RWPE2 (cell line): Measurements from ENCODE around the gene AK1.
"Not testable (repeated sequence)": the region's sequence is repeated elsewhere in the genome, so short reads cannot be mapped to it uniquely, and the experiment has no call there.

ENCODE experiments used
- ATAC-seq: fragments of 200-7000 bp; cut with Tn5 transposase; 3 replicates; pipeline ENCODE4 v1.9.1; 2021; ENCODE audit warnings: low read depth
- DNase-seq: peaks from one replicate; pipeline ENCODE4 v3.0.0-alpha.2; 2020; ENCODE audit warnings: low spot score
- H3K27ac ChIP-seq: fragments of 450-650 bp; 2 replicates; pipeline ENCODE4 v1.5.1; 2017; ENCODE audit warnings: mild to moderate bottlenecking; ENCODE audit not compliant: poor library complexity, severe bottlenecking
- H3K27me3 ChIP-seq: fragments of 250-450 bp; sonication (Bioruptor Pico); 2 replicates; pipeline ENCODE4 v1.5.1; 2021; ENCODE audit warnings: mild to moderate bottlenecking, moderate library complexity; ENCODE audit not compliant: insufficient read depth, poor library complexity, severe bottlenecking
- H3K36me3 ChIP-seq: fragments of 250-450 bp; sonication (Bioruptor Pico); 2 replicates; pipeline ENCODE4 v1.5.1; 2020; ENCODE audit warnings: low read depth, mild to moderate bottlenecking, moderate library complexity
- H3K4me1 ChIP-seq: fragments of 250-450 bp; sonication (Bioruptor Pico); 2 replicates; pipeline ENCODE4 v1.5.1; 2021; ENCODE audit warnings: mild to moderate bottlenecking, moderate library complexity; ENCODE audit not compliant: insufficient read depth, poor library complexity, severe bottlenecking
- H3K4me3 ChIP-seq: fragments of 250-450 bp; sonication (Bioruptor Pico); 2 replicates; pipeline ENCODE4 v1.5.1; 2021; ENCODE audit warnings: mild to moderate bottlenecking, moderate library complexity; ENCODE audit not compliant: severe bottlenecking
- H3K9me3 ChIP-seq: fragments of 250-450 bp; sonication (Bioruptor Pico); 2 replicates; pipeline ENCODE4 v1.5.1; 2021; ENCODE audit warnings: mild to moderate bottlenecking, moderate library complexity; ENCODE audit not compliant: severe bottlenecking
- TF ChIP-seq, protein P1 (sequence below): fragments of 450-650 bp; IDR thresholded peaks from one replicate; pipeline ENCODE4 v1.5.1; 2017; ENCODE audit warnings: mild to moderate bottlenecking, moderate library complexity; ENCODE audit not compliant: poor library complexity, severe bottlenecking

The AK1 gene

DNA sequence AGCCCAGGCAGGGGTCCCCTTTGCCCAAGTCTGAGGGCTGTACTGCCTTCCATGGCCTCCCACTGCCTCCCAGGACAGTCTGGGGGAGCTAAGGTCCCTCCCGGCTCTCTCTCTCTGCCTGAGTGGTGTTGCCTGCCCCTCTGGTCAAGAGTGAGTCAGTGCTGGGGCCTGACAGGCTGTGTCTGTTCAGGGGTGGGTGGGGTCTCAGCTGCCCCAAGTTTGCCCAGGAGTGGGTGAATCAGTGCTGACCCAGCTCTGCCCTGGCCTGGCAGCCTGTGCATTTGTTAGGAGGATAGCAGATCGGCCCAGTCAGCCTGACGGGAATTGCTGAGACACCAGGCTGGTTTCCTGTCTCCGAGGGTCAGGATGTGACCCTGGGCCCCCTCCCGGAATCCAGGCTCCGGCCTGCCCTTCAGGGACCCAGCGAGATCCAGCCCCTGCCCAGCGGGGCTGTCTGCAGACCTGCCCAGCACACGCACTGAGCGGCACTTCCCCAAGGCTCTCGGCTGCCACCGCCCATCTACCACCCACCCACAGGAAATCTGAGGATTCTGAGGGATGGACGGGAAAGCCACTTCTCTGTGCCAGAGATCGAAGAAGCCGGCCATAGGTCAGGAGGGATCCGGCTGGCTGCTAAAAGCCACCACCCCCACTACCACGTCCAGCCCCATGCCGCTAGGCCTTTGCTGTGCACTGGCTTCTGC is 38.9 kb downstream of the AK1 start:
- Histone ChIP-seq H3K4me3 (no peak overlapping the region), H3K4me1 (peaks cover 9% of the 10 kb centered on the region)
- no peak for DNase-seq

DNA sequence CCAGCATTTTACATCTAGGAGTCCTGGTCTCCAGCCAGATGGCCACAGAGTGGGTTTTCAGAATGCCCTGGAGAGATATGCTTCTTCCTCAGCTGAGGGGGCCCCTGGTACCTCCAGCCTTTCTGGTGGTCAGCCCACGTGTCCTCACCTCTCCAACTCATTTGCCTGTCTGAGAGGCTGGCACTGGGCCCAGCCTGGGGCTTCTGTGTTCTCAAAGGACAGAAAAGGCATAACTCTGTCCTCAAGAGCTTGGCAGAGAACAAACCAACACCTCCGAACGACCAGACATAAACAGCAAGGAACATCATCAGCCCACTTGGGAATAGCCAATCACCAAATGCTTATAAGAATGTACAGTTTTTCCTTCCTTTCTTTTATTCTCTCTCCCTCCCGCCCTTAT is 40.1 kb downstream of the AK1 start:
- Histone ChIP-seq H3K27ac (no peak overlapping the region), H3K36me3 (no peaks in the 10 kb centered on the region), H3K4me1 (peaks cover 9% of the 10 kb centered on the region)

More for the DNA sequence above, 38.9 kb downstream of the AK1 start:
- 0 out of 2 replicates have a peak, but pooled peaks cover 4% of the 10 kb centered on the region for H3K36me3 ChIP-seq
- no peaks in the 10 kb centered on the region for H3K9me3 ChIP-seq
- TF ChIP-seq, protein P1, sequence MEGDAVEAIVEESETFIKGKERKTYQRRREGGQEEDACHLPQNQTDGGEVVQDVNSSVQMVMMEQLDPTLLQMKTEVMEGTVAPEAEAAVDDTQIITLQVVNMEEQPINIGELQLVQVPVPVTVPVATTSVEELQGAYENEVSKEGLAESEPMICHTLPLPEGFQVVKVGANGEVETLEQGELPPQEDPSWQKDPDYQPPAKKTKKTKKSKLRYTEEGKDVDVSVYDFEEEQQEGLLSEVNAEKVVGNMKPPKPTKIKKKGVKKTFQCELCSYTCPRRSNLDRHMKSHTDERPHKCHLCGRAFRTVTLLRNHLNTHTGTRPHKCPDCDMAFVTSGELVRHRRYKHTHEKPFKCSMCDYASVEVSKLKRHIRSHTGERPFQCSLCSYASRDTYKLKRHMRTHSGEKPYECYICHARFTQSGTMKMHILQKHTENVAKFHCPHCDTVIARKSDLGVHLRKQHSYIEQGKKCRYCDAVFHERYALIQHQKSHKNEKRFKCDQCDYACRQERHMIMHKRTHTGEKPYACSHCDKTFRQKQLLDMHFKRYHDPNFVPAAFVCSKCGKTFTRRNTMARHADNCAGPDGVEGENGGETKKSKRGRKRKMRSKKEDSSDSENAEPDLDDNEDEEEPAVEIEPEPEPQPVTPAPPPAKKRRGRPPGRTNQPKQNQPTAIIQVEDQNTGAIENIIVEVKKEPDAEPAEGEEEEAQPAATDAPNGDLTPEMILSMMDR: no peak
- peak; percentile 98 for ATAC-seq
- H3K27me3 ChIP-seq: no peaks in the 10 kb centered on the region
- H3K27ac ChIP-seq: peak overlapping the region; percentile 55

DNA sequence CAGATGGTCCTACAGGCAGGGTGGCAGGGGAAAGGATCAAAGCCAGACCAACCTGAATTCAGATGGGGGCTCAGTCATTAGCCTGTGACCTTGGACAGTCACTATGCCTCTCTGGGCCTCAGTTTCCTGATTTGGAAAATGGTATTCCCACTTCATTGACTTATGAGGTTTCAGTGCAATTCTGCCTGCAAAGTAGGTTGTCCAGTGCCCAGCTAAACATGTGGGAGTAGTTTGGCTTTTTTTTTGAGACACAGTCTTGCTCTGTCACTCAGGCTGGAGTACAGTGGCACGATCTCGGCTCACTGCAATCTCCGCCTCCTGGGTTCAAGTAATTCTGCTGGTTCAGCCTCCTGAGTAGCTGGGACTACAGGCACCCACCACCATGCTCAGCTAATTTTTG is 40.9 kb downstream of the AK1 start:
- not testable (repeated sequence) for H3K27ac ChIP-seq, H3K36me3 ChIP-seq, H3K4me1 ChIP-seq, H3K9me3 ChIP-seq, ATAC-seq, H3K4me3 ChIP-seq, DNase-seq, H3K27me3 ChIP-seq

More for the DNA sequence above, 40.1 kb downstream of the AK1 start:
- ATAC-seq (no peak), DNase-seq (no peak)
- TF ChIP-seq, protein P1: no peak
- no peaks in the 10 kb centered on the region for H3K27me3 ChIP-seq
- H3K9me3 ChIP-seq: no peaks in the 10 kb centered on the region
- no peak overlapping the region for H3K4me3 ChIP-seq

DNA sequence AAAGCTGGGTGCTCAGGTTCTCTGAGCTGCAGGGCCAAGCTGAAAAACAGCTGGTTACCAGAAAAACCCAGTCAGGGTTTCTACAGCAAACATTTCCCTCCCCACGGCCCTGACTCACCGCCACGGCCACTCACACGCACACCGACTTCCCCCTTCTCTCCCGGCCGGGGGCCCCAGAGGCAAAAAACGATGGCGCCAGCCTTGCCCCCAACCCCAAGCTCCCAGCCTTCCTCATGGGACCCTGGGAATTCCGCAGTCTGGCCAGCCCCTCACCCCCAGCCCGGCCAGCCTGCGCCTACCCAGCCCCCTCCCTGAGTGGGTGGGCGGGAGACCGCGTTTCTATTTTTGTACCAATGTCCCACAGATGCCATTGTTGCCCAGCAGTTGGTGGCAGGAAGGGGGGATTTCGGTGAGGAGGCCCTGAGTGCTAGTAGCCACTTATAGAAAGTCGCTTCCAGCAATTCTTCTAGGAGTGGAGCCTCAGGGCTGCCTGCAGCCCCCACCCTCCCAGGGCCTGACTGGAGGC is 41.4 kb downstream of the AK1 start:
- Histone ChIP-seq H3K36me3 (no peaks in the 10 kb centered on the region), H3K4me3 (no peak overlapping the region), H3K4me1 (peaks cover 9% of the 10 kb centered on the region), H3K9me3 (no peaks in the 10 kb centered on the region), H3K27me3 (no peaks in the 10 kb centered on the region), H3K27ac (no peak overlapping the region)
- DNase-seq: no peak
- no peak for ATAC-seq
- TF ChIP-seq, protein P1: no peak

DNA sequence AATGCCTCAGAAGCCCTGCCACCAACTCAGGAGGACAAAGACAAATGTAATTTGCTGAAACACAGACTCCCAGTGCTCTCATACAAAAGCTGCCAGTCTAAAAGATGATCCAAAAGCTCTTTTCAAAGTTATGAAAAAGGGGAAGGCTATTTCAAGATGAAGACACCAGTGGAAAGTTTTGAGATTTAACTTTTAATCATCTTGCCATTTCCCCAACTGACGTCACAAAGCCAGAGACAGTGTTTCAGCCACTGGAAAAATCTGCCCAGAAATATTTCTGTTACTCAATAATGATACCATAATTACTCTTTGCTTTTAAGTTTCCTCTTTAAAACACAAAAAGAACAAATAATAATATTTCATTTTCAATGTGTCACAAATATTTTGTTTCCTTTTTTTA is 43.9 kb downstream of the AK1 start:
- peaks cover 7% of the 10 kb centered on the region for H3K4me1 ChIP-seq
- no peaks in the 10 kb centered on the region for H3K27me3 ChIP-seq
- H3K27ac ChIP-seq: no peak overlapping the region
- no peaks in the 10 kb centered on the region for H3K9me3 ChIP-seq
- ATAC-seq (no peak), DNase-seq (no peak)
- H3K36me3 ChIP-seq: no peaks in the 10 kb centered on the region
- TF ChIP-seq, protein P1: no peak
- no peak overlapping the region for H3K4me3 ChIP-seq
